H1 (cell line): ENCODE results near the gene MYO9B. TPM values are rescaled to one million over a fixed set of nuclear protein-coding genes. Genes with fewer than 3 reads are reported as not detected.

Experiments
- ASH2L ChIP-seq: fragments of 200-600, 300-600 bp; sonication (generic); IDR thresholded peaks from one replicate; pipeline ENCODE4 v1.7.1; 2017; ENCODE audit warnings: low read length
- E2F6 ChIP-seq: IDR thresholded peaks from 2 replicates; pipeline ENCODE4 v1.6.1; 2012; ENCODE audit warnings: inconsistent platforms
- HDAC2 ChIP-seq, 2 experiments: fragments of 300-600 bp in 1 of 2; sonication (generic) in 1 of 2; IDR thresholded peaks; 2 replicates each; pipeline ENCODE4 v1.6.1; 2011 to 2012; ENCODE audit warnings: low read depth in 2 of 2, low read length in 2 of 2, mild to moderate bottlenecking in 2 of 2, moderate library complexity in 2 of 2, borderline replicate concordance in 1 of 2, inconsistent platforms in 1 of 2
- TAF7 ChIP-seq: optimal IDR thresholded peaks from 2 replicates; pipeline ENCODE3; 2011; ENCODE audit warnings: low read depth, mild to moderate bottlenecking, inconsistent platforms, low read length, moderate library complexity, borderline replicate concordance
- TBP ChIP-seq: IDR thresholded peaks from 2 replicates; pipeline ENCODE4 v1.6.1; 2011; ENCODE audit warnings: low read depth, low read length, improper control_type of control experiment
- polyA plus RNA-seq, 7 experiments: library from polyadenylated mRNA; depleted of rRNA in 3 of 7; stranded (reverse) in 5 of 7; unstranded in 2 of 7; fragments of >200 nt in 5 of 7; fragments of 200-250 nt in 2 of 7; gene quantifications; 1 replicate in 5 of 7; 2 replicates in 1 of 7; 4 replicates in 1 of 7; pipeline versions ENCODE4 v1.2.1 to v1.2.3, GENCODE V29; 2011 to 2013; ENCODE audit warnings: missing spikeins in 2 of 7, mixed read lengths in 2 of 7
- total RNA-seq: library from RNA; stranded (reverse); fragmentation: NEBNext Ultra II Directional; extraction: Animal tissue kit (Norgen Biotek cat#: 25700); gene quantifications from 2 replicates; pipeline ENCODE4 v1.2.1, GENCODE V29; 2021

MYO9B gene
- total and polyA plus RNA-seq, 2 of the 8 experiments (the other 6 are each of a cell fraction or from before 2014, with no cell fraction given) = 27.6 to 77.1 TPM

GRCh38 chr19:17232258-17232657 is 156.7 kb downstream of the MYO9B start (continued):
- TF ChIP-seq ASH2L (no peak), TAF7 (no peak), HDAC2 (IDR thresholded peaks at IDR 0.05; ENCODE audit: borderline replicate concordance in 1 of 2, low read depth in 2 of 2, low read length in 2 of 2) (no peak), E2F6 (no peak), TBP (no peak)
